WTC11 (cell line): Measurements from ENCODE around the gene CACNG4. TPM values are rescaled to one million over a fixed set of nuclear protein-coding genes. Genes with fewer than 3 reads are reported as not detected.

Experiments
- ATAC-seq: fragments of 200-7000 bp; cut with Tn5 transposase; 2 replicates; pipeline ENCODE4 v1.10.0; 2021; ENCODE audit warnings: mild to moderate bottlenecking, moderate library complexity
- CTCF ChIA-PET: fragments of 300-600 bp; sonication (Branson Sonifier 250); formaldehyde crosslinking; loops from one replicate; lab custom pipeline; 2021; ENCODE audit warnings: antibody characterized with exemption; lab: Charles Lee
- POLR2A ChIA-PET: fragments of 350-600 bp; sonication (Branson Sonifier 250); formaldehyde crosslinking; loops from one replicate; lab custom pipeline; 2021; ENCODE audit warnings: antibody characterized with exemption; lab: Charles Lee
- DNase-seq: peaks from one replicate; pipeline ENCODE4 v3.0.0; 2021; ENCODE audit warnings: low spot score
- H3K27ac Mint-ChIP-seq: 2 replicates; pipeline ENCODE4 v1.8.0; 2021; ENCODE audit warnings: mixed read lengths
- H3K27me3 Mint-ChIP-seq: 2 replicates; pipeline ENCODE4 v1.8.0; 2021; ENCODE audit warnings: low read depth, mild to moderate bottlenecking, moderate library complexity, mixed read lengths
- H3K36me3 Mint-ChIP-seq: 2 replicates; pipeline ENCODE4 v1.8.0; 2021; ENCODE audit warnings: mixed read lengths
- H3K4me1 Mint-ChIP-seq: 2 replicates; pipeline ENCODE4 v1.8.0; 2022; ENCODE audit warnings: mixed read lengths
- H3K4me3 Mint-ChIP-seq: 2 replicates; pipeline ENCODE4 v1.8.0; 2021; ENCODE audit warnings: mild to moderate bottlenecking, moderate library complexity, mixed read lengths
- H3K9me3 Mint-ChIP-seq: 2 replicates; pipeline ENCODE4 v1.8.0; 2021; ENCODE audit warnings: mixed read lengths
- CREB1 ChIP-seq: sonication (generic); formaldehyde crosslinking; IDR thresholded peaks from 2 replicates; pipeline ENCODE4 v1.8.0; 2023; ENCODE audit warnings: mild to moderate bottlenecking, missing genetic modification reagents
- ESRRA ChIP-seq: sonication (generic); formaldehyde crosslinking; IDR thresholded peaks from 2 replicates; pipeline ENCODE4 v1.8.1; 2022; ENCODE audit warnings: mild to moderate bottlenecking, missing genetic modification reagents, borderline replicate concordance
- FOXJ3 ChIP-seq: sonication (generic); formaldehyde crosslinking; IDR thresholded peaks from 2 replicates; pipeline ENCODE4 v1.9.0; 2021; ENCODE audit warnings: missing genetic modification reagents, mild to moderate bottlenecking, borderline replicate concordance
- FOXK1 ChIP-seq: sonication (generic); formaldehyde crosslinking; IDR thresholded peaks from 2 replicates; pipeline ENCODE4 v1.8.0; 2022; ENCODE audit warnings: mild to moderate bottlenecking, moderate library complexity, missing genetic modification reagents
- FOXP1 ChIP-seq: sonication (generic); formaldehyde crosslinking; IDR thresholded peaks from 2 replicates; pipeline ENCODE4 v1.8.0; 2022; ENCODE audit warnings: missing genetic modification reagents, mild to moderate bottlenecking, moderate library complexity, borderline replicate concordance
- GRHL2 ChIP-seq: fragments of 250-450 bp; sonication (Bioruptor Pico); IDR thresholded peaks from 2 replicates; pipeline ENCODE4 v1.8.0; 2022; ENCODE audit warnings: mild to moderate bottlenecking, moderate library complexity; ENCODE audit not compliant: insufficient replicate concordance, severe bottlenecking
- IRF2 ChIP-seq: sonication (generic); formaldehyde crosslinking; IDR thresholded peaks from 2 replicates; pipeline ENCODE4 v1.8.0; 2022; ENCODE audit warnings: low read depth, missing genetic modification reagents, borderline replicate concordance
- KAT7 ChIP-seq: sonication (generic); formaldehyde crosslinking; IDR thresholded peaks from 2 replicates; pipeline ENCODE4 v1.8.1; 2023; ENCODE audit warnings: missing genetic modification reagents, mild to moderate bottlenecking, borderline replicate concordance
- MYBL2 ChIP-seq: sonication (generic); formaldehyde crosslinking; IDR thresholded peaks from 2 replicates; pipeline ENCODE4 v1.8.1; 2023; ENCODE audit warnings: mild to moderate bottlenecking, moderate library complexity, missing genetic modification reagents
- NFE2L1 ChIP-seq: sonication (generic); formaldehyde crosslinking; IDR thresholded peaks from 2 replicates; pipeline ENCODE4 v1.8.1; 2023; ENCODE audit warnings: missing genetic modification reagents
- NFYB ChIP-seq: sonication (generic); formaldehyde crosslinking; conservative IDR thresholded peaks from 2 replicates; pipeline ENCODE4 v1.8.0; 2022; ENCODE audit warnings: low read depth, missing genetic modification reagents
- NR2C2 ChIP-seq: sonication (generic); formaldehyde crosslinking; IDR thresholded peaks from 2 replicates; pipeline ENCODE4 v1.8.0; 2022; ENCODE audit warnings: mild to moderate bottlenecking, missing genetic modification reagents
- NR3C1 ChIP-seq: sonication (generic); formaldehyde crosslinking; conservative IDR thresholded peaks from 2 replicates; pipeline ENCODE4 v1.8.1; 2023; ENCODE audit warnings: low read depth, mild to moderate bottlenecking, missing genetic modification reagents
- OVOL2 ChIP-seq: fragments of 250-450 bp; sonication (Bioruptor Pico); IDR thresholded peaks from 2 replicates; pipeline ENCODE4 v1.9.0; 2021; ENCODE audit warnings: mild to moderate bottlenecking, borderline replicate concordance
- TEAD1 ChIP-seq: sonication (generic); formaldehyde crosslinking; IDR thresholded peaks from 2 replicates; pipeline ENCODE4 v1.8.0; 2022; ENCODE audit warnings: mild to moderate bottlenecking, missing genetic modification reagents
- TP53 ChIP-seq: sonication (generic); formaldehyde crosslinking; IDR thresholded peaks from 2 replicates; pipeline ENCODE4 v1.8.1; 2023; ENCODE audit warnings: mild to moderate bottlenecking, missing genetic modification reagents
- ZNF263 ChIP-seq: sonication (generic); formaldehyde crosslinking; IDR thresholded peaks from 2 replicates; pipeline ENCODE4 v1.8.1; 2022; ENCODE audit warnings: low read depth, mild to moderate bottlenecking, moderate library complexity, missing genetic modification reagents
- total RNA-seq: library from RNA; stranded (reverse); gene quantifications from 3 replicates; pipeline ENCODE4 v1.2.3, GENCODE V29; 2021
- TF ChIP-seq, protein P1 (sequence below): fragments of 200-600 bp; IDR thresholded peaks from 2 replicates; pipeline ENCODE4 v1.8.0; 2022; ENCODE audit warnings: antibody characterized with exemption
- TF ChIP-seq, protein P2 (sequence below): sonication (generic); formaldehyde crosslinking; IDR thresholded peaks from 2 replicates; pipeline ENCODE4 v1.8.0; 2022; ENCODE audit warnings: mild to moderate bottlenecking, missing genetic modification reagents
- TF ChIP-seq, protein P3 (sequence below): sonication (generic); formaldehyde crosslinking; IDR thresholded peaks from 2 replicates; pipeline ENCODE4 v1.8.1; 2022; ENCODE audit warnings: low read depth, missing genetic modification reagents, borderline replicate concordance
- TF ChIP-seq, protein P4 (sequence below): sonication (generic); formaldehyde crosslinking; IDR thresholded peaks from 2 replicates; pipeline ENCODE4 v1.8.1; 2022; ENCODE audit warnings: mild to moderate bottlenecking, moderate library complexity, missing genetic modification reagents
- TF ChIP-seq, protein P5 (sequence below): sonication (generic); formaldehyde crosslinking; IDR thresholded peaks from 2 replicates; pipeline ENCODE4 v1.8.1; 2022; ENCODE audit warnings: low read depth, mild to moderate bottlenecking, moderate library complexity, missing genetic modification reagents, borderline replicate concordance
- TF ChIP-seq, protein P6 (sequence below): sonication (generic); formaldehyde crosslinking; IDR thresholded peaks from 2 replicates; pipeline ENCODE4 v1.8.0; 2022; ENCODE audit warnings: mild to moderate bottlenecking, missing genetic modification reagents
- TF ChIP-seq, protein P7 (sequence below): sonication (generic); formaldehyde crosslinking; IDR thresholded peaks from 2 replicates; pipeline ENCODE4 v1.8.0; 2023; ENCODE audit warnings: missing genetic modification reagents, mild to moderate bottlenecking, borderline replicate concordance

Gene CACNG4
- total RNA-seq, 1 experiment from 2014 or later: 3.4 TPM

DNA sequence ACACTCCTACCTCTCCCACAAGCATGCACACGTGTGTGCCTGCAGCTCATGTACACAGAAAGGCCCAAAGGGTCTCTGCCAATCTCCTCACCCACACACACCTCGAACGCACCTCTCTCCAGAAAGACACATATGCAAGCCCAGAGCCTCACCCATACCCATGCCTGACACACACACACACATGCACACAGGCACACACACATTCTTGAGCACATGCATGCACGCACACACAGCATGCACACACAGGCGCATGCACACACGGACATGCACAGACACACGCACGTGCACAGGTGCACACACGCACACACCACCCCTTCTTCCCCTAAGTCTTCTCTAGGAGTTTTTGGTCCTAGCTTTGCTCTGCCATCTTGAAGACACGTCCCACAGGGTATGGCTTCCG is 48.7 kb upstream of the CACNG4 start:
- ChIA-PET POLR2A (no interaction called here), CTCF (interaction anchor here (1.1 to 5.0 kb wide), 8 partner anchors 9 to 191 kb away, joined by 3 to 48 read pairs (median 8); no protein-coding TSS in a partner anchor)
- no peak overlapping the region for H3K27ac Mint-ChIP-seq

DNA sequence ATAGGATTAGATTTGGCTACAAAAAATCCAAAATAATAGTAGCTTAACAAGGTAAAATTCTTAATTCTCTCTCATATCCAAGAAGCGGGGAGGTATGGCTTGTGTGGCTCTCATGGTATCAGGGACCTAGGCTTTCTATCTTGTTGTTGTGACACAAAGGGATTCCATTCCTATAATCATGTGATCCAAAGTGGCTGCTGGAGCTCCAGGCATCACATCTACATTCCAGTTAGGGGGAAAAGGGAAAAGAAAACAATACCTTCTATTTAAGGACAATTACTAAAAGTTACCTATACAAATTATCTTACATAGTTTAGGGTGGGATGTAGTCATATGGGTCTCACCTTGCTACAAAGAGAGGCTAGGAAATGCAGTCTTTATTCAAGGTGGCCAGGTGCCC is 47.6 kb upstream of the CACNG4 start:
- H3K4me3 Mint-ChIP-seq: no peak overlapping the region
- ATAC-seq (no peak), DNase-seq (no peak)
- ChIA-PET POLR2A (no interaction called here), CTCF (interaction anchor here (0.6 to 5.0 kb wide), 7 partner anchors 12 to 543 kb away, joined by 3 to 48 read pairs (median 5); no protein-coding TSS in a partner anchor)
- no peak overlapping the region for H3K27ac Mint-ChIP-seq
- no peaks in the 10 kb centered on the region for H3K36me3 Mint-ChIP-seq
- peaks cover 15% of the 10 kb centered on the region for H3K9me3 Mint-ChIP-seq
- peaks cover 2% of the 10 kb centered on the region for H3K27me3 Mint-ChIP-seq
- no peaks in the 10 kb centered on the region for H3K4me1 Mint-ChIP-seq
- TF ChIP-seq NFYB (CRISPR knock-in tag) (no peak), MYBL2 (CRISPR knock-in tag) (no peak), CREB1 (no peak), TP53 (no peak), ESRRA (no peak)
- TF ChIP-seq, protein P1, sequence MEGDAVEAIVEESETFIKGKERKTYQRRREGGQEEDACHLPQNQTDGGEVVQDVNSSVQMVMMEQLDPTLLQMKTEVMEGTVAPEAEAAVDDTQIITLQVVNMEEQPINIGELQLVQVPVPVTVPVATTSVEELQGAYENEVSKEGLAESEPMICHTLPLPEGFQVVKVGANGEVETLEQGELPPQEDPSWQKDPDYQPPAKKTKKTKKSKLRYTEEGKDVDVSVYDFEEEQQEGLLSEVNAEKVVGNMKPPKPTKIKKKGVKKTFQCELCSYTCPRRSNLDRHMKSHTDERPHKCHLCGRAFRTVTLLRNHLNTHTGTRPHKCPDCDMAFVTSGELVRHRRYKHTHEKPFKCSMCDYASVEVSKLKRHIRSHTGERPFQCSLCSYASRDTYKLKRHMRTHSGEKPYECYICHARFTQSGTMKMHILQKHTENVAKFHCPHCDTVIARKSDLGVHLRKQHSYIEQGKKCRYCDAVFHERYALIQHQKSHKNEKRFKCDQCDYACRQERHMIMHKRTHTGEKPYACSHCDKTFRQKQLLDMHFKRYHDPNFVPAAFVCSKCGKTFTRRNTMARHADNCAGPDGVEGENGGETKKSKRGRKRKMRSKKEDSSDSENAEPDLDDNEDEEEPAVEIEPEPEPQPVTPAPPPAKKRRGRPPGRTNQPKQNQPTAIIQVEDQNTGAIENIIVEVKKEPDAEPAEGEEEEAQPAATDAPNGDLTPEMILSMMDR: no peak
- TF ChIP-seq, protein P2, sequence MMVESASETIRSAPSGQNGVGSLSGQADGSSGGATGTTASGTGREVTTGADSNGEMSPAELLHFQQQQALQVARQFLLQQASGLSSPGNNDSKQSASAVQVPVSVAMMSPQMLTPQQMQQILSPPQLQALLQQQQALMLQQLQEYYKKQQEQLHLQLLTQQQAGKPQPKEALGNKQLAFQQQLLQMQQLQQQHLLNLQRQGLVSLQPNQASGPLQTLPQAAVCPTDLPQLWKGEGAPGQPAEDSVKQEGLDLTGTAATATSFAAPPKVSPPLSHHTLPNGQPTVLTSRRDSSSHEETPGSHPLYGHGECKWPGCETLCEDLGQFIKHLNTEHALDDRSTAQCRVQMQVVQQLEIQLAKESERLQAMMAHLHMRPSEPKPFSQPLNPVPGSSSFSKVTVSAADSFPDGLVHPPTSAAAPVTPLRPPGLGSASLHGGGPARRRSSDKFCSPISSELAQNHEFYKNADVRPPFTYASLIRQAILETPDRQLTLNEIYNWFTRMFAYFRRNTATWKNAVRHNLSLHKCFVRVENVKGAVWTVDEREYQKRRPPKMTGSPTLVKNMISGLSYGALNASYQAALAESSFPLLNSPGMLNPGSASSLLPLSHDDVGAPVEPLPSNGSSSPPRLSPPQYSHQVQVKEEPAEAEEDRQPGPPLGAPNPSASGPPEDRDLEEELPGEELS (CRISPR knock-in tag): no peak
- TF ChIP-seq, protein P3, sequence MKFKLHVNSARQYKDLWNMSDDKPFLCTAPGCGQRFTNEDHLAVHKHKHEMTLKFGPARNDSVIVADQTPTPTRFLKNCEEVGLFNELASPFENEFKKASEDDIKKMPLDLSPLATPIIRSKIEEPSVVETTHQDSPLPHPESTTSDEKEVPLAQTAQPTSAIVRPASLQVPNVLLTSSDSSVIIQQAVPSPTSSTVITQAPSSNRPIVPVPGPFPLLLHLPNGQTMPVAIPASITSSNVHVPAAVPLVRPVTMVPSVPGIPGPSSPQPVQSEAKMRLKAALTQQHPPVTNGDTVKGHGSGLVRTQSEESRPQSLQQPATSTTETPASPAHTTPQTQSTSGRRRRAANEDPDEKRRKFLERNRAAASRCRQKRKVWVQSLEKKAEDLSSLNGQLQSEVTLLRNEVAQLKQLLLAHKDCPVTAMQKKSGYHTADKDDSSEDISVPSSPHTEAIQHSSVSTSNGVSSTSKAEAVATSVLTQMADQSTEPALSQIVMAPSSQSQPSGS (CRISPR knock-in tag): no peak

More for the DNA sequence above, 48.7 kb upstream of the CACNG4 start:
- H3K4me1 Mint-ChIP-seq: no peaks in the 10 kb centered on the region
- ATAC-seq (no peak), DNase-seq (no peak)
- no peaks in the 10 kb centered on the region for H3K36me3 Mint-ChIP-seq
- no peaks in the 10 kb centered on the region; the same call in none of the 2 replicates for H3K27me3 Mint-ChIP-seq
- H3K9me3 Mint-ChIP-seq: peaks cover 10% of the 10 kb centered on the region; the same call in 1 of the 2 replicates
- H3K4me3 Mint-ChIP-seq: no peak overlapping the region
- TF ChIP-seq FOXP1 (CRISPR knock-in tag): no peak
- TF ChIP-seq, protein P4, sequence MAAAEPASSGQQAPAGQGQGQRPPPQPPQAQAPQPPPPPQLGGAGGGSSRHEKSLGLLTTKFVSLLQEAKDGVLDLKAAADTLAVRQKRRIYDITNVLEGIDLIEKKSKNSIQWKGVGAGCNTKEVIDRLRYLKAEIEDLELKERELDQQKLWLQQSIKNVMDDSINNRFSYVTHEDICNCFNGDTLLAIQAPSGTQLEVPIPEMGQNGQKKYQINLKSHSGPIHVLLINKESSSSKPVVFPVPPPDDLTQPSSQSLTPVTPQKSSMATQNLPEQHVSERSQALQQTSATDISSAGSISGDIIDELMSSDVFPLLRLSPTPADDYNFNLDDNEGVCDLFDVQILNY (CRISPR knock-in tag): no peak
- TF ChIP-seq, protein P5, sequence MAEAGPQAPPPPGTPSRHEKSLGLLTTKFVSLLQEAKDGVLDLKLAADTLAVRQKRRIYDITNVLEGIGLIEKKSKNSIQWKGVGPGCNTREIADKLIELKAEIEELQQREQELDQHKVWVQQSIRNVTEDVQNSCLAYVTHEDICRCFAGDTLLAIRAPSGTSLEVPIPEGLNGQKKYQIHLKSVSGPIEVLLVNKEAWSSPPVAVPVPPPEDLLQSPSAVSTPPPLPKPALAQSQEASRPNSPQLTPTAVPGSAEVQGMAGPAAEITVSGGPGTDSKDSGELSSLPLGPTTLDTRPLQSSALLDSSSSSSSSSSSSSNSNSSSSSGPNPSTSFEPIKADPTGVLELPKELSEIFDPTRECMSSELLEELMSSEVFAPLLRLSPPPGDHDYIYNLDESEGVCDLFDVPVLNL (CRISPR knock-in tag): no peak
- TF ChIP-seq KAT7 (CRISPR knock-in tag): no peak
- TF ChIP-seq TEAD1 (CRISPR knock-in tag): no peak
- TF ChIP-seq NFE2L1: no peak
- TF ChIP-seq NR3C1 (CRISPR knock-in tag): no peak
- TF ChIP-seq, protein P6, sequence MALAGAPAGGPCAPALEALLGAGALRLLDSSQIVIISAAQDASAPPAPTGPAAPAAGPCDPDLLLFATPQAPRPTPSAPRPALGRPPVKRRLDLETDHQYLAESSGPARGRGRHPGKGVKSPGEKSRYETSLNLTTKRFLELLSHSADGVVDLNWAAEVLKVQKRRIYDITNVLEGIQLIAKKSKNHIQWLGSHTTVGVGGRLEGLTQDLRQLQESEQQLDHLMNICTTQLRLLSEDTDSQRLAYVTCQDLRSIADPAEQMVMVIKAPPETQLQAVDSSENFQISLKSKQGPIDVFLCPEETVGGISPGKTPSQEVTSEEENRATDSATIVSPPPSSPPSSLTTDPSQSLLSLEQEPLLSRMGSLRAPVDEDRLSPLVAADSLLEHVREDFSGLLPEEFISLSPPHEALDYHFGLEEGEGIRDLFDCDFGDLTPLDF (CRISPR knock-in tag): no peak
- TF ChIP-seq FOXJ3 (CRISPR knock-in tag): no peak
- no peak for TF ChIP-seq FOXK1
- TF ChIP-seq, protein P7, sequence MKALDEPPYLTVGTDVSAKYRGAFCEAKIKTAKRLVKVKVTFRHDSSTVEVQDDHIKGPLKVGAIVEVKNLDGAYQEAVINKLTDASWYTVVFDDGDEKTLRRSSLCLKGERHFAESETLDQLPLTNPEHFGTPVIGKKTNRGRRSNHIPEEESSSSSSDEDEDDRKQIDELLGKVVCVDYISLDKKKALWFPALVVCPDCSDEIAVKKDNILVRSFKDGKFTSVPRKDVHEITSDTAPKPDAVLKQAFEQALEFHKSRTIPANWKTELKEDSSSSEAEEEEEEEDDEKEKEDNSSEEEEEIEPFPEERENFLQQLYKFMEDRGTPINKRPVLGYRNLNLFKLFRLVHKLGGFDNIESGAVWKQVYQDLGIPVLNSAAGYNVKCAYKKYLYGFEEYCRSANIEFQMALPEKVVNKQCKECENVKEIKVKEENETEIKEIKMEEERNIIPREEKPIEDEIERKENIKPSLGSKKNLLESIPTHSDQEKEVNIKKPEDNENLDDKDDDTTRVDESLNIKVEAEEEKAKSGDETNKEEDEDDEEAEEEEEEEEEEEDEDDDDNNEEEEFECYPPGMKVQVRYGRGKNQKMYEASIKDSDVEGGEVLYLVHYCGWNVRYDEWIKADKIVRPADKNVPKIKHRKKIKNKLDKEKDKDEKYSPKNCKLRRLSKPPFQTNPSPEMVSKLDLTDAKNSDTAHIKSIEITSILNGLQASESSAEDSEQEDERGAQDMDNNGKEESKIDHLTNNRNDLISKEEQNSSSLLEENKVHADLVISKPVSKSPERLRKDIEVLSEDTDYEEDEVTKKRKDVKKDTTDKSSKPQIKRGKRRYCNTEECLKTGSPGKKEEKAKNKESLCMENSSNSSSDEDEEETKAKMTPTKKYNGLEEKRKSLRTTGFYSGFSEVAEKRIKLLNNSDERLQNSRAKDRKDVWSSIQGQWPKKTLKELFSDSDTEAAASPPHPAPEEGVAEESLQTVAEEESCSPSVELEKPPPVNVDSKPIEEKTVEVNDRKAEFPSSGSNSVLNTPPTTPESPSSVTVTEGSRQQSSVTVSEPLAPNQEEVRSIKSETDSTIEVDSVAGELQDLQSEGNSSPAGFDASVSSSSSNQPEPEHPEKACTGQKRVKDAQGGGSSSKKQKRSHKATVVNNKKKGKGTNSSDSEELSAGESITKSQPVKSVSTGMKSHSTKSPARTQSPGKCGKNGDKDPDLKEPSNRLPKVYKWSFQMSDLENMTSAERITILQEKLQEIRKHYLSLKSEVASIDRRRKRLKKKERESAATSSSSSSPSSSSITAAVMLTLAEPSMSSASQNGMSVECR (CRISPR knock-in tag): no peak
- TF ChIP-seq ZNF263 (CRISPR knock-in tag): no peak
- no peak for TF ChIP-seq GRHL2 (CRISPR knock-in tag)
- TF ChIP-seq OVOL2: no peak
- TF ChIP-seq NR2C2 (CRISPR knock-in tag): no peak
- no peak for TF ChIP-seq IRF2
